ENCODE measurements around the gene MS4A3. TPM values are rescaled to one million over a fixed set of nuclear protein-coding genes. Genes with fewer than 3 reads are reported as not detected.
"Not testable (repeated sequence)": the region's sequence is repeated elsewhere in the genome, so short reads cannot be mapped to it uniquely, and the experiment has no call there.

MS4A3 gene
- total RNA-seq, 1 donor from 2014 or later, result not detected

GRCh38 chr11:60059052-60059451 is 2.6 kb downstream of the MS4A3 start:
- Histone ChIP-seq H3K36me3 (no peaks in the 10 kb centered on the region), H3K4me3 (no peak overlapping the region), H3K9me3 (no peaks in the 10 kb centered on the region), H3K27me3 (ENCODE audit: low read depth) (no peaks in the 10 kb centered on the region), H3K27ac (no peak overlapping the region), H3K4me1 (no peaks in the 10 kb centered on the region)
- intact Hi-C loops (cut with DNase I), result no loop called here
- TF ChIP-seq CTCF (IDR thresholded peaks at IDR 0.05), result no peak
- DNase-seq (no peak), ATAC-seq (no peak)

GRCh38 chr11:60059521-60060240 is 3.2 kb downstream of the MS4A3 start:
- no peaks in the 10 kb centered on the region for H3K27me3 ChIP-seq (ENCODE audit: low read depth)
- no peak overlapping the region for H3K27ac ChIP-seq
- no peak overlapping the region for H3K4me3 ChIP-seq
- ATAC-seq (no peak), DNase-seq (no peak)
- no peaks in the 10 kb centered on the region for H3K4me1 ChIP-seq
- H3K9me3 ChIP-seq, result no peaks in the 10 kb centered on the region
- no peak for TF ChIP-seq CTCF (IDR thresholded peaks at IDR 0.05)
- H3K36me3 ChIP-seq, result no peaks in the 10 kb centered on the region
- intact Hi-C loops (cut with DNase I), result no loop called here

- TF ChIP-seq CTCF (IDR thresholded peaks at IDR 0.05), result no peak
- Histone ChIP-seq H3K27me3 (ENCODE audit: low read depth) (no peaks in the 10 kb centered on the region), H3K27ac (no peak overlapping the region), H3K4me1 (no peaks in the 10 kb centered on the region), H3K36me3 (no peaks in the 10 kb centered on the region), H3K9me3 (no peaks in the 10 kb centered on the region), H3K4me3 (no peak overlapping the region)
- DNase-seq, result no peak
- ATAC-seq, result no peak
- intact Hi-C loops (cut with DNase I), result no loop called here
These were observed 7.6 kb downstream of the MS4A3 start for GRCh38 chr11:60064111-60064510.

GRCh38 chr11:60065801-60066200 is 9.3 kb downstream of the MS4A3 start:
- Histone ChIP-seq H3K27ac (no peak overlapping the region), H3K4me3 (no peak overlapping the region), H3K4me1 (no peaks in the 10 kb centered on the region), H3K9me3 (no peaks in the 10 kb centered on the region), H3K36me3 (no peaks in the 10 kb centered on the region), H3K27me3 (ENCODE audit: low read depth) (no peaks in the 10 kb centered on the region)
- TF ChIP-seq CTCF (IDR thresholded peaks at IDR 0.05), result no peak
- ATAC-seq (no peak), DNase-seq (no peak)
- intact Hi-C loops (cut with DNase I), result no loop called here

GRCh38 chr11:60069450-60069849 is 13.0 kb downstream of the MS4A3 start:
- intact Hi-C loops (cut with DNase I), result no loop called here
- DNase-seq, result no peak

GRCh38 chr11:60071644-60072043 is 15.2 kb downstream of the MS4A3 start:
- H3K27ac ChIP-seq; H3K4me1 ChIP-seq; H3K9me3 ChIP-seq; H3K27me3 ChIP-seq (ENCODE audit: low read depth); ATAC-seq; H3K4me3 ChIP-seq; intact Hi-C loops (cut with DNase I); DNase-seq; H3K36me3 ChIP-seq: not testable (repeated sequence)

More at GRCh38 chr11:60069450-60069849, 13.0 kb downstream of the MS4A3 start:
- ATAC-seq, result no peak
- no peak for TF ChIP-seq CTCF (IDR thresholded peaks at IDR 0.05)
- H3K27ac ChIP-seq, result no peak overlapping the region
- H3K9me3 ChIP-seq, result no peaks in the 10 kb centered on the region
- no peak overlapping the region for H3K4me3 ChIP-seq
- H3K4me1 ChIP-seq, result no peaks in the 10 kb centered on the region
- no peaks in the 10 kb centered on the region for H3K27me3 ChIP-seq (ENCODE audit: low read depth)
- no peaks in the 10 kb centered on the region for H3K36me3 ChIP-seq

Measured in lower lobe of right lung (tissue), 2 donors.